Gastrocnemius medialis (tissue), 4 donors: ENCODE measurements around the gene LAMC3. TPM values are rescaled to one million over a fixed set of nuclear protein-coding genes. Genes with fewer than 3 reads are reported as not detected.

Source experiments
- ATAC-seq, 2 donors: fragments of 150-250 bp; one replicate each; pipeline ENCODE4 v1.9.1; 2016
- DNase-seq, 2 donors: peaks; one replicate each; pipeline ENCODE4 v3.0.0-alpha.2; 2019
- H3K27ac ChIP-seq, 4 donors: fragments of 200-600 bp; sonication (generic); 1 replicate in 1 of 4; 2 replicates in 3 of 4; pipeline ENCODE4 v1.5.1; 2016 to 2018; ENCODE audit warnings: mild to moderate bottlenecking in 2 of 4, moderate library complexity in 1 of 4
- H3K27me3 ChIP-seq, 3 donors: fragments of 200-600 bp; sonication (generic) in 2 of 3; 1 replicate in 1 of 3; 2 replicates in 2 of 3; pipeline versions ENCODE4 v1.5.1 to v1.6.0; 2016 to 2019; ENCODE audit warnings: mild to moderate bottlenecking in 1 of 3, moderate library complexity in 1 of 3
- H3K36me3 ChIP-seq, 2 donors: fragments of 200-600 bp; sonication (generic) in 1 of 2; one replicate each; pipeline ENCODE4 v1.5.1; 2017 to 2018
- H3K4me1 ChIP-seq, 2 donors: fragments of 200-600 bp; sonication (generic) in 1 of 2; one replicate each; pipeline ENCODE4 v1.5.1; 2016 to 2017; ENCODE audit warnings: mild to moderate bottlenecking in 2 of 2
- H3K4me3 ChIP-seq, 4 donors: fragments of 200-600 bp; sonication (generic) in 3 of 4; 1 replicate in 1 of 4; 2 replicates in 3 of 4; pipeline ENCODE4 v1.5.1; 2016 to 2019; ENCODE audit warnings: mild to moderate bottlenecking in 2 of 4
- H3K9me3 ChIP-seq, 3 donors: fragments of 200-600 bp; sonication (generic) in 2 of 3; 1 replicate in 1 of 3; 2 replicates in 2 of 3; pipeline ENCODE4 v1.5.1; 2016 to 2019
- CTCF ChIP-seq, 5 experiments: fragments of 450-650 bp in 3 of 5; fragments of 200-600 bp in 2 of 5; sonication (generic) in 2 of 5; IDR thresholded peaks in 4 of 5; conservative IDR thresholded peaks in 1 of 5; 1 replicate in 4 of 5; 2 replicates in 1 of 5; pipeline ENCODE4 v1.5.1; 2016 to 2019; ENCODE audit warnings: antibody characterized with exemption in 5 of 5, mild to moderate bottlenecking in 3 of 5, moderate library complexity in 3 of 5
- POLR2A ChIP-seq, 2 donors: fragments of 450-650 bp; IDR thresholded peaks; one replicate each; pipeline ENCODE4 v1.6.1; 2017; ENCODE audit warnings: antibody characterized with exemption in 2 of 2, mild to moderate bottlenecking in 2 of 2, moderate library complexity in 2 of 2
- in situ Hi-C, 4 donors: fragments of 200-750 bp; cut with MboI; loops; one replicate each; pipeline versions ENCODE4 v1.15.0 to v1.8.0; 2017; ENCODE audit warnings: low sequenced_read_pairs in 4 of 4
- intact Hi-C: fragments of 100-400 bp; cut with DNase I; formaldehyde crosslinking; loops from one replicate; pipeline ENCODE4 v1.15.1; 2023; ENCODE audit warnings: low total_unique reads
- total RNA-seq, 4 donors: library from RNA; depleted of rRNA; stranded (reverse); fragments of >200 nt; gene quantifications; one replicate each; pipeline versions ENCODE4 v1.1.0 to v1.2.3, GENCODE V29; 2016

The LAMC3 gene
- total RNA-seq, 4 donors from 2014 or later, result 0.07 to 1.5 (median 0.72) TPM

DNA sequence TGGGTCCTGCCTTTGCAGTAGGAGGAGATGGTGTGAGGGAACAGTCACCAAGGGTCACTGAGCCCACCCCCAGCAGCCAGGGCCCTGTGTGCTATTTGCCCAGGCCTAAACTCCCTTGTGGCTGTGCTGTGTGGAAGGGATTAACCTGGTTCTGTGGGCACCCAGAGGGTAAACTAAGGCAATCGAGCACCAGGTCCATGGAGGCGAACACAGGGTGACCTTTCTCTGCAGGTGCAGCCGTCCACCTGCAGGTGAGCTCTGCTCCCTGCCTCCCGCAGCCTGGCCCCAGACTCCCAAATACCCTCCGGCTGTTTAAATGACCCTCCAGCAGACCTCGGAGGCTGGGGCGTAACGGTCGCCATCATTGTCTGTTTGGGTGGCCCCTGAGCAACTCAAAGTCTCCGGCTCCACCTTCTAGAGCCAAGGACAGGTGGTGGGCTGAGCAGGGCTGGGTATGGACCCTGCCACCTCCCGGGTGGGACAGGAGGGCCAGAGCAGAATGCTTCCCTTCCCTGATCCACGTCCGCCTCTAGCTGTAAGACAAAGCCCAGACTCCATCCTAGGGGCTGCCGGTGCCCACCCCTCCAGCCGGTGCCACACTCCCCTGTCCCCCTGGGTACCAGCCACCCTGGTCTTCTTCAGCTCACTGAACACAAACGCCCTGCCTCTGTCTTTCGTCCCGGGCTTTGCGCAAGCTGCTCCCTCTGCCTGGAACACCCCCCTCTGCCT, 35.9 kb upstream of the LAMC3 start:
- DNase-seq, result no peak
- in situ Hi-C loops (no loop called here), intact Hi-C loops (no loop called here)
- Histone ChIP-seq H3K4me1 (no peaks in the 10 kb centered on the region), H3K9me3 (no peaks in the 10 kb centered on the region), H3K27me3 (peaks cover 17 to 24% (median 18%) of the 10 kb centered on the region in 3 donors), H3K4me3 (no peak overlapping the region), H3K27ac (no peak overlapping the region), H3K36me3 (no peaks in the 10 kb centered on the region)
- no peak for ATAC-seq
- TF ChIP-seq POLR2A (IDR thresholded peaks at IDR 0.05) (no peak), CTCF (IDR thresholded peaks at IDR 0.05 in 4 of 5, conservative IDR thresholded peaks at IDR 0.05 in 1 of 5) (no peak)

GRCh38 chr9:130973686-130974281, 35.2 kb upstream of the LAMC3 start:
- Histone ChIP-seq H3K27ac (no peak overlapping the region), H3K9me3 (no peaks in the 10 kb centered on the region), H3K27me3 (peaks cover 17 to 24% (median 18%) of the 10 kb centered on the region in 3 donors), H3K4me1 (no peaks in the 10 kb centered on the region), H3K36me3 (no peaks in the 10 kb centered on the region), H3K4me3 (no peak overlapping the region)
- TF ChIP-seq POLR2A (IDR thresholded peaks at IDR 0.05) (no peak), CTCF (IDR thresholded peaks at IDR 0.05 in 4 of 5, conservative IDR thresholded peaks at IDR 0.05 in 1 of 5) (no peak)
- ATAC-seq (no peak), DNase-seq (no peak)
- intact Hi-C loops, result no loop called here
- in situ Hi-C loops, result no loop called here

DNA sequence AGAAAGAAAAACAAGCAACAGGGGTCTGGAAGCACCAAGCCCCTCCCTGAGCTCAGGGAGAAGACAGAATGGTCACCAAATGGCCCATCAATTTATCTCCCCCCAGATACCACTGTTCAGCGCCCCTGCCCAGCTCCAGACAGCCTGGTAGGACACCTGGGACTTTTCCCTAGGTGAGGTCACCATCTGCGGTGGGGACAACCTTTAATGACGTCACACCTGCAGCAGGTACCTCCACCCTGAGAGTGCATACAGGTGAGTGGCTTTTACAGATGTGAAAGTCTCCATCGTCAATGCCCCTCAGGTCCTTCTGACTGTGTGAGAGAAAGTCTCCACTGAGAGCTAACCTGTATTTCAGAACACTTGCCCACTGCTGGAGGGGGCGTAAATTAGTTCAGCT, 34.3 kb upstream of the LAMC3 start:
- Histone ChIP-seq H3K9me3 (no peaks in the 10 kb centered on the region), H3K4me1 (no peaks in the 10 kb centered on the region), H3K27ac (no peak overlapping the region), H3K27me3 (peaks cover 17 to 24% (median 18%) of the 10 kb centered on the region in 3 donors), H3K4me3 (no peak overlapping the region), H3K36me3 (no peaks in the 10 kb centered on the region)
- in situ Hi-C loops (no loop called here), intact Hi-C loops (no loop called here)
- no peak for ATAC-seq
- DNase-seq, result no peak
- TF ChIP-seq POLR2A (IDR thresholded peaks at IDR 0.05) (no peak), CTCF (IDR thresholded peaks at IDR 0.05 in 4 of 5, conservative IDR thresholded peaks at IDR 0.05 in 1 of 5) (no peak)

- H3K36me3 ChIP-seq, result no peaks in the 10 kb centered on the region
- in situ Hi-C loops (no loop called here), intact Hi-C loops (no loop called here)
- no peaks in the 10 kb centered on the region for H3K4me1 ChIP-seq
- TF ChIP-seq POLR2A (IDR thresholded peaks at IDR 0.05) (no peak), CTCF (IDR thresholded peaks at IDR 0.05 in 4 of 5, conservative IDR thresholded peaks at IDR 0.05 in 1 of 5) (no peak)
- no peak for ATAC-seq
- no peak for DNase-seq
- H3K4me3 ChIP-seq, result no peak overlapping the region
- H3K27me3 ChIP-seq, result peaks cover 17 to 24% (median 18%) of the 10 kb centered on the region in 3 donors
- no peak overlapping the region for H3K27ac ChIP-seq
- no peaks in the 10 kb centered on the region for H3K9me3 ChIP-seq
These were observed 33.8 kb upstream of the LAMC3 start for GRCh38 chr9:130975156-130975555.
